Subcutaneous preadipocyte (primary cell): ENCODE measurements around the gene OR4M1. TPM values are rescaled to one million over a fixed set of nuclear protein-coding genes. Genes with fewer than 3 reads are reported as not detected.

Experiments
- total RNA-seq: library from RNA; depleted of rRNA; stranded (reverse); fragments of >200 nt; gene quantifications from 2 replicates; pipeline ENCODE4 v1.2.3, GENCODE V29; 2012

Gene OR4M1
- total RNA-seq: not detected in 2 replicates

DNA sequence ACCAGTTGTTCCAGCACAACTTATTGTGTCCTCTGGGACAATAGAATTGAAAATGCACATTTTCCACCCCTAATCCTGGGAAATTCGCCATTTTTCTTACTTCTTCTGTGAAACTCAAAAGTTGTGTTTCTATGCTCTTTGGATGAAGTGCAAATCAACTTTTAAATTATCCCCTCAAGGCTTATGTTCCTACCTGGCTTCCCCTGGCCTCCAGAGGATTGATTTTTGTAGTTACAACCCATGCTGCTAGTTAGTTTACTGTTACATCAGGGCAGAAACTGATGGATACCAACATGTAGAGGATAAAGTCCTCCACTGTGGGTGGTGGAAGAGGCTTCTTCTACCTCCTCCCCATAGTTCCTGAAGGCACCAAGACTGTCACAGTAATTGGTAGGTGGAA is at the start of gene OR4M1:
TSS of gene OR4M1 (plus strand) at position 301 of the 400 bp plus-strand sequence. CDS start 6,819 bp downstream, outside the sequence.

DNA sequence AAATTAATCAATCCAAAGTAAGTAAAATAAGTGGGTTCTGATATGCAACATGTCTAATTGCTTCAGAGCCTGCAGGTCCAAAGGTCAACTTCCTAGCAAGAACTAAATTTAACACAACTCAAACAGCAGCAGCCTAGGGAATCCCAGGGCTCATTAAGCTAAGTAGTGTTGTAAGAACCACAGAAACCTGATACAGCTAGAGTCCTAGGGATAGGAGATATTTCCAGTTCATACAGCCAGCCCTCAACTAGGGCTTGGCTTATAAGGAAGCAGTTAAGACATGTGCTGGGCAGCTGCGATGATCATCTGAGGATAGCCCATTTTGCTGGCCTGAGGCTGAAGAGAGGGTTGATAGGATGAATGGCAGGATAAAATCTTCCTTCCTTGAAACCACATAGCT is 30.0 kb upstream of the OR4M1 start, which contains the start of gene OR4Q3:
TSS of gene OR4Q3 (plus strand) at position 316 of the 400 bp plus-strand sequence.

GRCh38 chr14:19803470-19803869 is 30.2 kb downstream of the OR4M1 start, which contains the start of gene OR4N2:
OR4N2 (plus strand) TSS chr14:19803770; CDS start chr14:19827449, 23,679 bp downstream.

Other genes starting within 250 kb of the OR4M1 start
- not detected in 2 replicates for gene OR11H2, start 59.6 kb upstream of the OR4M1 start, total RNA-seq
- not detected in 2 replicates for gene OR4Q3, start 29.9 kb upstream of the OR4M1 start, total RNA-seq
- gene OR4N2, start 30.3 kb downstream of the OR4M1 start, total RNA-seq: not detected in 2 replicates
- not detected in 2 replicates for gene OR4K2, start 101.6 kb downstream of the OR4M1 start, total RNA-seq
- gene OR4K5, start 147.1 kb downstream of the OR4M1 start, total RNA-seq: not detected in 2 replicates
- not detected in 2 replicates for gene OR4K1, start 157.4 kb downstream of the OR4M1 start, total RNA-seq
- not detected in 2 replicates for gene OR4K15, start 202.1 kb downstream of the OR4M1 start, total RNA-seq
- not detected in 2 replicates for gene OR4Q2, start 228.7 kb downstream of the OR4M1 start, total RNA-seq
- gene OR4K14, start 245.8 kb downstream of the OR4M1 start, total RNA-seq: not detected in 2 replicates